ENCODE results near the gene FFAR4. TPM values are rescaled to one million over a fixed set of nuclear protein-coding genes. Genes with fewer than 3 reads are reported as not detected.
A peak's percentile ranks its signal among the peaks of the same experiment; 100 is the strongest.

FFAR4 gene
- polyA plus RNA-seq, 3 donors = 0.97 to 1.2 (median 1.1) TPM

- H3K4me3 Mint-ChIP-seq = peak overlapping the region; percentile 72 to 83
- Histone ChIP-seq H3K4me1 (ENCODE audit: control insufficient read depth in 1 of 2, insufficient read depth in 2 of 2, low read length in 2 of 2) (peaks cover 25 to 40% of the 10 kb centered on the region in 2 donors), H3K36me3 (replicated peaks in 1 of 2; ENCODE audit: control insufficient read depth in 1 of 2, insufficient read depth in 2 of 2, low read length in 2 of 2) (no peaks in the 10 kb centered on the region), H3K4me2 (replicated peaks; ENCODE audit: extremely low read depth, low read length, poor library complexity, severe bottlenecking) (peak overlapping the region; percentile 74), H3K27ac (ENCODE audit: low read depth in 1 of 2, low read length in 2 of 2) (peak overlapping the region; percentile 85 to 92), H4K20me1 (ENCODE audit: insufficient read depth, low read length) (no peaks in the 10 kb centered on the region), H3K27me3 (ENCODE audit: control insufficient read depth in 2 of 2, insufficient read depth in 2 of 2, low read length in 2 of 2) (no peaks in the 10 kb centered on the region), H3K79me2 (ENCODE audit: insufficient read depth, low read length) (no peaks in the 10 kb centered on the region), H3K9ac (ENCODE audit: insufficient read depth, low read length, poor library complexity, severe bottlenecking) (peak overlapping the region; percentile 68), H3K4me3 (replicated peaks in 1 of 3; ENCODE audit: low read depth in 2 of 3, low read length in 3 of 3) (peak overlapping the region in 2 of 3 experiments; percentile 15 to 61), H2AFZ (ENCODE audit: insufficient read depth, low read depth, low read length, poor library complexity, severe bottlenecking) (peak overlapping the region; percentile 79), H3K9me3 (replicated peaks in 1 of 2; ENCODE audit: control insufficient read depth in 1 of 2, insufficient read depth in 1 of 2, low read length in 2 of 2) (peaks cover 0 to 5% of the 10 kb centered on the region in 2 donors)
- no peaks in the 10 kb centered on the region for H3K36me3 Mint-ChIP-seq
- 3% methylated on average over 10 of the region's 14 CpGs for WGBS (ENCODE audit: insufficient coverage)
- intact Hi-C loops (cut with micrococcal nuclease) = loop anchor here (2.0 to 5.0 kb wide), 2 partner anchors 122 to 126 kb away; no protein-coding TSS in a partner anchor
- DNase-seq = peak; percentile 83 to 88 (median 85)
- TF ChIP-seq CTCF (IDR thresholded peaks at IDR 0.05) = peak; percentile 88
- H3K27me3 Mint-ChIP-seq (ENCODE audit: low read depth in 3 of 3) = peaks cover 0 to 6% (median 2%) of the 10 kb centered on the region in 3 donors
- peaks cover 38% of the 10 kb centered on the region for H3K4me1 Mint-ChIP-seq
- H3K27ac Mint-ChIP-seq = peak overlapping the region; percentile 91 to 97 (median 96)
- peaks cover 0 to 7% (median 4%) of the 10 kb centered on the region in 7 donors for H3K9me3 Mint-ChIP-seq
Observed at GRCh38 chr10:93554760-93555432, 11.6 kb upstream of the FFAR4 start.

GRCh38 chr10:93559490-93559889 lies 7.0 kb upstream of the FFAR4 start:
- Histone ChIP-seq H3K79me2 (ENCODE audit: insufficient read depth, low read length) (no peaks in the 10 kb centered on the region), H2AFZ (ENCODE audit: insufficient read depth, low read depth, low read length, poor library complexity, severe bottlenecking) (no peak overlapping the region), H3K4me2 (replicated peaks; ENCODE audit: extremely low read depth, low read length, poor library complexity, severe bottlenecking) (no peak overlapping the region), H3K27ac (ENCODE audit: low read depth in 1 of 2, low read length in 2 of 2) (no peak overlapping the region), H3K9me3 (replicated peaks in 1 of 2; ENCODE audit: control insufficient read depth in 1 of 2, insufficient read depth in 1 of 2, low read length in 2 of 2) (peaks cover 0 to 5% of the 10 kb centered on the region in 2 donors), H3K4me1 (ENCODE audit: control insufficient read depth in 1 of 2, insufficient read depth in 2 of 2, low read length in 2 of 2) (peaks cover 26 to 39% of the 10 kb centered on the region in 2 donors), H4K20me1 (ENCODE audit: insufficient read depth, low read length) (no peaks in the 10 kb centered on the region), H3K9ac (ENCODE audit: insufficient read depth, low read length, poor library complexity, severe bottlenecking) (no peak overlapping the region), H3K27me3 (ENCODE audit: control insufficient read depth in 2 of 2, insufficient read depth in 2 of 2, low read length in 2 of 2) (no peaks in the 10 kb centered on the region), H3K36me3 (replicated peaks in 1 of 2; ENCODE audit: control insufficient read depth in 1 of 2, insufficient read depth in 2 of 2, low read length in 2 of 2) (no peaks in the 10 kb centered on the region), H3K4me3 (replicated peaks in 1 of 3; ENCODE audit: low read depth in 2 of 3, low read length in 3 of 3) (no peak overlapping the region)
- peak overlapping the region in 2 of 7 donors; percentile 32 to 42 for H3K27ac Mint-ChIP-seq
- peaks cover 0 to 7% (median 4%) of the 10 kb centered on the region in 7 donors for H3K9me3 Mint-ChIP-seq
- H3K4me1 Mint-ChIP-seq = peaks cover 35% of the 10 kb centered on the region
- no peak for DNase-seq
- no peak for TF ChIP-seq CTCF (IDR thresholded peaks at IDR 0.05)
- no peak overlapping the region for H3K4me3 Mint-ChIP-seq
- no peaks in the 10 kb centered on the region for H3K36me3 Mint-ChIP-seq
- 100% methylated on average over 9 of the region's 9 CpGs for WGBS (ENCODE audit: insufficient coverage)
- intact Hi-C loops (cut with micrococcal nuclease) = no loop called here
- peaks cover 2 to 6% (median 5%) of the 10 kb centered on the region in 3 donors for H3K27me3 Mint-ChIP-seq (ENCODE audit: low read depth in 3 of 3)

All from CD14-positive monocyte (primary cell).